ENCODE measurements around the gene WDR26.
"Not testable (repeated sequence)": the region's sequence is repeated elsewhere in the genome, so short reads cannot be mapped to it uniquely, and the experiment has no call there.

Gene WDR26

GRCh38 chr1:224392411-224393249 is 42.0 kb downstream of the WDR26 start:
- DNase-seq = no peak

- no peak for DNase-seq
These were observed 44.1 kb downstream of the WDR26 start for GRCh38 chr1:224390517-224390916.

GRCh38 chr1:224387943-224388342 is 46.7 kb downstream of the WDR26 start:
- DNase-seq = no peak

GRCh38 chr1:224387302-224387912 is 47.2 kb downstream of the WDR26 start:
- DNase-seq = no peak

GRCh38 chr1:224383218-224383617 is 51.4 kb downstream of the WDR26 start:
- no peak for DNase-seq

- no peak for DNase-seq
These were observed 52.6 kb downstream of the WDR26 start for GRCh38 chr1:224381880-224382548.

- DNase-seq = peak; percentile 41
These were observed 54.6 kb downstream of the WDR26 start for GRCh38 chr1:224380003-224380402.

- no peak for DNase-seq
These were observed 55.6 kb downstream of the WDR26 start for GRCh38 chr1:224378855-224379631.

- DNase-seq = no peak
These were observed 57.0 kb downstream of the WDR26 start for GRCh38 chr1:224377676-224378006.

GRCh38 chr1:224375059-224375458 is 59.5 kb downstream of the WDR26 start:
- no peak for DNase-seq

- DNase-seq = no peak
These were observed 61.5 kb downstream of the WDR26 start for GRCh38 chr1:224373008-224373590.

GRCh38 chr1:224368409-224368808 is 66.2 kb downstream of the WDR26 start:
- DNase-seq = no peak

- no peak for DNase-seq
These were observed 75.4 kb downstream of the WDR26 start for GRCh38 chr1:224359207-224359606.

GRCh38 chr1:224358237-224358636 is 76.4 kb downstream of the WDR26 start:
- DNase-seq = no peak

- DNase-seq = no peak
These were observed 76.9 kb downstream of the WDR26 start for GRCh38 chr1:224357626-224358124.

- peak; percentile 89 for DNase-seq
These were observed 77.6 kb downstream of the WDR26 start, which contains the start of gene CNIH4 for GRCh38 chr1:224356685-224357625. TSS of gene CNIH4 (plus strand) at chr1:224356879. CDS start at chr1:224356925, 46 bp downstream.

GRCh38 chr1:224353975-224354925 is 80.3 kb downstream of the WDR26 start:
- DNase-seq = no peak

- not testable (repeated sequence) for DNase-seq
These were observed 82.0 kb downstream of the WDR26 start for GRCh38 chr1:224352436-224353085.

- DNase-seq = not testable (repeated sequence)
These were observed 84.9 kb downstream of the WDR26 start for GRCh38 chr1:224349716-224350115.

- no peak for DNase-seq
These were observed 86.5 kb downstream of the WDR26 start for GRCh38 chr1:224348137-224348536.
